Measurements from ENCODE around the gene IMPG2.
"Not testable (repeated sequence)": the region's sequence is repeated elsewhere in the genome, so short reads cannot be mapped to it uniquely, and the experiment has no call there.

Gene IMPG2

GRCh38 chr3:101325393-101326134 is 5.2 kb upstream of the IMPG2 start:
- no peak for DNase-seq (ENCODE audit: low read depth, low spot score)
- in situ Hi-C loops (cut with HindIII; ENCODE audit: low sequenced_read_pairs), result no loop called here
- TF ChIP-seq CTCF (IDR thresholded peaks at IDR 0.05; ENCODE audit: low read depth, low read length), result no peak
- H3K4me3 ChIP-seq (ENCODE audit: low read depth, low read length), result no peak overlapping the region

GRCh38 chr3:101319531-101319930 is 844 bp downstream of the IMPG2 start:
- no peak for TF ChIP-seq CTCF (IDR thresholded peaks at IDR 0.05; ENCODE audit: low read depth, low read length)
- in situ Hi-C loops (cut with HindIII; ENCODE audit: low sequenced_read_pairs), result no loop called here
- H3K4me3 ChIP-seq (ENCODE audit: low read depth, low read length), result no peak overlapping the region
- DNase-seq (ENCODE audit: low read depth, low spot score), result no peak

GRCh38 chr3:101312545-101312944 is 7.8 kb downstream of the IMPG2 start:
- H3K4me3 ChIP-seq (ENCODE audit: low read depth, low read length), result no peak overlapping the region
- TF ChIP-seq CTCF (IDR thresholded peaks at IDR 0.05; ENCODE audit: low read depth, low read length), result no peak
- DNase-seq (ENCODE audit: low read depth, low spot score), result no peak
- in situ Hi-C loops (cut with HindIII; ENCODE audit: low sequenced_read_pairs), result no loop called here

GRCh38 chr3:101311676-101312075 is 8.7 kb downstream of the IMPG2 start:
- TF ChIP-seq CTCF (IDR thresholded peaks at IDR 0.05; ENCODE audit: low read depth, low read length), result no peak
- DNase-seq (ENCODE audit: low read depth, low spot score), result no peak
- in situ Hi-C loops (cut with HindIII; ENCODE audit: low sequenced_read_pairs), result no loop called here
- no peak overlapping the region for H3K4me3 ChIP-seq (ENCODE audit: low read depth, low read length)

- in situ Hi-C loops (cut with HindIII; ENCODE audit: low sequenced_read_pairs), result no loop called here
- no peak for DNase-seq (ENCODE audit: low read depth, low spot score)
- H3K4me3 ChIP-seq (ENCODE audit: low read depth, low read length), result no peak overlapping the region
- TF ChIP-seq CTCF (IDR thresholded peaks at IDR 0.05; ENCODE audit: low read depth, low read length), result no peak
These were observed 9.4 kb downstream of the IMPG2 start for GRCh38 chr3:101310978-101311375.

GRCh38 chr3:101308147-101308772 is 12.1 kb downstream of the IMPG2 start:
- in situ Hi-C loops (cut with HindIII; ENCODE audit: low sequenced_read_pairs); DNase-seq (ENCODE audit: low read depth, low spot score); H3K4me3 ChIP-seq (ENCODE audit: low read depth, low read length): not testable (repeated sequence)

GRCh38 chr3:101303836-101304235 is 16.5 kb downstream of the IMPG2 start:
- DNase-seq (ENCODE audit: low read depth, low spot score), result no peak
- in situ Hi-C loops (cut with HindIII; ENCODE audit: low sequenced_read_pairs), result no loop called here
- TF ChIP-seq CTCF (IDR thresholded peaks at IDR 0.05; ENCODE audit: low read depth, low read length), result no peak
- H3K4me3 ChIP-seq (ENCODE audit: low read depth, low read length), result no peak overlapping the region

Data from astrocyte of the spinal cord (primary cell).